ENCODE data around the gene PRAMEF18.
"Not testable (repeated sequence)": the region's sequence is repeated elsewhere in the genome, so short reads cannot be mapped to it uniquely, and the experiment has no call there.

DNA sequence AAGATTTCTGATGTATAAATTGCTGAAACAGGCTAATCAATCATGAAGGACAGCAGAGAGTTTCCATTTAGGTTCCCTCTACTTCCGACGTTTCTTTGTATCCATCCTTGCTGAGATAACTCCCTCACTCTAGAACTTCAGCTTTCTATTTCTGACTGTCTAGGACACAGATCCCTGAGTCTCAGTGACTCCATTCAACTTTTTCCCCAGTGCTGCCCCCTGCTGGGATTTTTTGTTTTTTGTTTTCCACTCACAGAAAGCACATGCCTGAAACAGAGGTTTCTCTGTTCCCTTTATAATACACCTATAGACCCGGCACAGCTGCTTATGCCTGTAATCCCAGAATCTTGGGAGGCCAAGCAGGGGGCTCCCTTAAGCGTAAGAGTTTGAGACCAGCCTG lies 3.2 kb downstream of the PRAMEF18 start:
- TF ChIP-seq POLR2A, EP300, POLR2AphosphoS5 (IDR thresholded peaks at IDR 0.05): not testable (repeated sequence)
- TF ChIP-seq, protein P1, sequence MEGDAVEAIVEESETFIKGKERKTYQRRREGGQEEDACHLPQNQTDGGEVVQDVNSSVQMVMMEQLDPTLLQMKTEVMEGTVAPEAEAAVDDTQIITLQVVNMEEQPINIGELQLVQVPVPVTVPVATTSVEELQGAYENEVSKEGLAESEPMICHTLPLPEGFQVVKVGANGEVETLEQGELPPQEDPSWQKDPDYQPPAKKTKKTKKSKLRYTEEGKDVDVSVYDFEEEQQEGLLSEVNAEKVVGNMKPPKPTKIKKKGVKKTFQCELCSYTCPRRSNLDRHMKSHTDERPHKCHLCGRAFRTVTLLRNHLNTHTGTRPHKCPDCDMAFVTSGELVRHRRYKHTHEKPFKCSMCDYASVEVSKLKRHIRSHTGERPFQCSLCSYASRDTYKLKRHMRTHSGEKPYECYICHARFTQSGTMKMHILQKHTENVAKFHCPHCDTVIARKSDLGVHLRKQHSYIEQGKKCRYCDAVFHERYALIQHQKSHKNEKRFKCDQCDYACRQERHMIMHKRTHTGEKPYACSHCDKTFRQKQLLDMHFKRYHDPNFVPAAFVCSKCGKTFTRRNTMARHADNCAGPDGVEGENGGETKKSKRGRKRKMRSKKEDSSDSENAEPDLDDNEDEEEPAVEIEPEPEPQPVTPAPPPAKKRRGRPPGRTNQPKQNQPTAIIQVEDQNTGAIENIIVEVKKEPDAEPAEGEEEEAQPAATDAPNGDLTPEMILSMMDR (IDR thresholded peaks at IDR 0.05) = not testable (repeated sequence)

All from sigmoid colon (tissue), 4 donors.